Neural crest cell (in vitro differentiated cells): ENCODE data around the gene PKN2. TPM values are rescaled to one million over a fixed set of nuclear protein-coding genes. Genes with fewer than 3 reads are reported as not detected.
"Not testable (repeated sequence)": the region's sequence is repeated elsewhere in the genome, so short reads cannot be mapped to it uniquely, and the experiment has no call there.

Source experiments
- DNase-seq: peaks from one replicate; pipeline ENCODE4 v3.0.0; 2021; ENCODE audit warnings: low read depth, mixed read lengths, low spot score
- H3K27ac Mint-ChIP-seq: one replicate; pipeline ENCODE4 v1.8.0; 2021; ENCODE audit warnings: mild to moderate bottlenecking, mixed read lengths; ENCODE audit not compliant: unreplicated experiment
- H3K27me3 Mint-ChIP-seq: 2 replicates; pipeline ENCODE4 v1.8.0; 2021; ENCODE audit warnings: low read depth, mild to moderate bottlenecking, mixed read lengths
- H3K36me3 Mint-ChIP-seq: 2 replicates; pipeline ENCODE4 v1.8.0; 2021; ENCODE audit warnings: low read depth, mild to moderate bottlenecking, mixed read lengths
- H3K4me1 Mint-ChIP-seq: 2 replicates; pipeline ENCODE4 v1.8.0; 2021; ENCODE audit warnings: mixed read lengths
- H3K4me3 Mint-ChIP-seq: one replicate; pipeline ENCODE4 v1.8.0; 2021; ENCODE audit warnings: mild to moderate bottlenecking, mixed read lengths
- H3K9me3 Mint-ChIP-seq: 2 replicates; pipeline ENCODE4 v1.8.0; 2021; ENCODE audit warnings: mixed read lengths
- CTCF ChIP-seq: fragments of 200-600 bp; sonication (generic); conservative IDR thresholded peaks from 2 replicates; pipeline ENCODE4 v1.5.0; 2021; ENCODE audit warnings: antibody characterized with exemption, mild to moderate bottlenecking
- total RNA-seq: library from RNA; stranded (reverse); gene quantifications from 2 replicates; pipeline ENCODE4 v1.2.1, GENCODE V29; 2021

Gene PKN2
- total RNA-seq, 1 donor from 2014 or later = 45.8 TPM

GRCh38 chr1:88878731-88879130, 194.7 kb downstream of the PKN2 start:
- no peaks in the 10 kb centered on the region for H3K27me3 Mint-ChIP-seq
- no peaks in the 10 kb centered on the region for H3K4me1 Mint-ChIP-seq
- H3K36me3 Mint-ChIP-seq = no peaks in the 10 kb centered on the region
- H3K9me3 Mint-ChIP-seq = no peaks in the 10 kb centered on the region
- TF ChIP-seq CTCF = no peak
- DNase-seq = no peak
- no peak overlapping the region for H3K4me3 Mint-ChIP-seq
- no peak overlapping the region for H3K27ac Mint-ChIP-seq

- H3K27me3 Mint-ChIP-seq, H3K27ac Mint-ChIP-seq, H3K36me3 Mint-ChIP-seq, DNase-seq, H3K4me3 Mint-ChIP-seq, H3K4me1 Mint-ChIP-seq, H3K9me3 Mint-ChIP-seq: not testable (repeated sequence)
These were observed 196.6 kb downstream of the PKN2 start for GRCh38 chr1:88880717-88881116.

GRCh38 chr1:88883156-88883555, 199.1 kb downstream of the PKN2 start:
- H3K4me1 Mint-ChIP-seq = no peaks in the 10 kb centered on the region
- no peaks in the 10 kb centered on the region for H3K9me3 Mint-ChIP-seq
- H3K27me3 Mint-ChIP-seq = no peaks in the 10 kb centered on the region
- H3K36me3 Mint-ChIP-seq = no peaks in the 10 kb centered on the region
- no peak for TF ChIP-seq CTCF
- H3K27ac Mint-ChIP-seq = no peak overlapping the region
- H3K4me3 Mint-ChIP-seq = no peak overlapping the region
- no peak for DNase-seq

Other genes starting within 250 kb of the PKN2 start
- 22.4 and 26.7 TPM in 2 replicates for gene GTF2B, start 207.3 kb downstream of the PKN2 start, total RNA-seq